Naive B cell (primary cell): ENCODE data around the gene IDH3B. TPM values are rescaled to one million over a fixed set of nuclear protein-coding genes. Genes with fewer than 3 reads are reported as not detected.

Experiments
- ATAC-seq, 2 donors: fragments of 150-1000 bp; cut with Tn5 transposase; 2 replicates each; pipeline ENCODE4 v1.10.0; 2021; ENCODE audit warnings: low read depth in 2 of 2, mild to moderate bottlenecking in 2 of 2, moderate library complexity in 2 of 2
- DNase-seq: peaks from one replicate; pipeline ENCODE4 v3.0.0; 2022
- H3K27ac Mint-ChIP-seq, 6 donors: one replicate each; pipeline ENCODE4 v1.8.0; 2020 to 2022; ENCODE audit warnings: mild to moderate bottlenecking in 6 of 6, mixed read lengths in 6 of 6, moderate library complexity in 5 of 6, inconsistent platforms in 2 of 6
- H3K27me3 Mint-ChIP-seq, 3 donors: one replicate each; pipeline ENCODE4 v1.8.0; 2021 to 2022; ENCODE audit warnings: mixed read lengths in 3 of 3, mild to moderate bottlenecking in 1 of 3
- H3K36me3 Mint-ChIP-seq, 2 donors: one replicate each; pipeline ENCODE4 v1.8.0; 2020 to 2022; ENCODE audit warnings: mixed read lengths in 2 of 2, inconsistent platforms in 1 of 2, mild to moderate bottlenecking in 1 of 2
- H3K4me1 Mint-ChIP-seq, 3 donors: one replicate each; pipeline ENCODE4 v1.8.0; 2020 to 2022; ENCODE audit warnings: mixed read lengths in 3 of 3, inconsistent platforms in 1 of 3, mild to moderate bottlenecking in 1 of 3, moderate library complexity in 1 of 3
- H3K4me3 Mint-ChIP-seq, 8 donors: one replicate each; pipeline ENCODE4 v1.8.0; 2020 to 2022; ENCODE audit warnings: mild to moderate bottlenecking in 8 of 8, mixed read lengths in 8 of 8, moderate library complexity in 8 of 8, inconsistent platforms in 2 of 8
- H3K9me3 Mint-ChIP-seq, 7 donors: one replicate each; pipeline ENCODE4 v1.8.0; 2020 to 2022; ENCODE audit warnings: mixed read lengths in 7 of 7, mild to moderate bottlenecking in 5 of 7, inconsistent platforms in 2 of 7, moderate library complexity in 1 of 7
- polyA plus RNA-seq, 6 donors: library from polyadenylated mRNA; unstranded; fragments of 300-500 nt; fragmentation: Illumina TruSeq; gene quantifications; one replicate each; pipeline ENCODE4 v1.2.3, GENCODE V29; 2021; ENCODE audit warnings: low read depth in 6 of 6

Gene IDH3B
- polyA plus RNA-seq, 6 donors from 2014 or later, result 110 to 149 (median 128) TPM

DNA sequence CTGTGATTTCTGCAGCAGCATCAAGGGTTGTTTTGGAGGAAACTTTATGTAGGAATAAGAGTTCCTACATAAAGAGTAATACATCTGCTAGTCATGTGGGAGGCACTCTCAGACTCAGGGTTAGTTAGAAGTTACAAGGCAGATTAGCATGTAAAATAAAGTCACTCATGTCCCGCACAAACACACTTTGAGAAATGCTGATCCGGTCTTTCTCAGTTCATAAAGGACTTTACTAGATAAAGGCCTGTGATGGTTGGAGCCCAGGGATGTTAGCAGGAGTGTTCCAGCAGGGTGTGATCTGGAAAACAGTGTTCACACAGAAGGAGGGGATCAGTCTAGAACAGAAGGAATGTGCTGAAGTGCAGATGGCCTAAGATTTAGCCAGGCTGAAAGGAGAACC is 44.7 kb downstream of the IDH3B start:
- peaks cover 3 to 19% (median 7%) of the 10 kb centered on the region in 7 donors for H3K9me3 Mint-ChIP-seq
- peaks cover 4 to 11% (median 9%) of the 10 kb centered on the region in 3 donors for H3K4me1 Mint-ChIP-seq
- peaks cover 19 to 51% (median 44%) of the 10 kb centered on the region in 3 donors for H3K27me3 Mint-ChIP-seq
- H3K36me3 Mint-ChIP-seq, result peaks cover 12 to 14% of the 10 kb centered on the region in 2 donors
- no peak for DNase-seq
- H3K27ac Mint-ChIP-seq, result no peak overlapping the region
- H3K4me3 Mint-ChIP-seq, result peak overlapping the region in 1 of 8 donors; percentile 2
- no peak for ATAC-seq

DNA sequence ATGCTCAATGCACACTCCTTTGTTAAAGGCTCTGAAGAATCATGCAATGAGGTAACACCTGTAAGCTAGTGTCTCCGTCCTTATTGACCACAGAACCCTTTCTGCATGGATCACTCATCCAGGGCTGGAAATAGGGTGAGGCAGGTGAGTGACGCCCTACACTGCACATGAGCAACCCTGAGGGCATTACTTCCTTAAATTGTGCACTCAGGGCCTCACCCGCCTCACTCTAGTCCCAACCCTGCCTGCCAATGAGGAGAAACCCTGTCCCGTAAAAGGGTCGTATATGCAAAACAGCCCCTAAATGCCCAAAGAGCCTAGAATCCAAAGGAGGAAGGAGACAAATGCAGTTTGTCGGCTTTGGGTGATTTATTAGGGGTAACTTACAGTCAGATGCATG is 45.2 kb downstream of the IDH3B start:
- DNase-seq, result no peak
- no peak overlapping the region for H3K4me3 Mint-ChIP-seq
- no peak for ATAC-seq
- peaks cover 4 to 11% (median 9%) of the 10 kb centered on the region in 3 donors for H3K4me1 Mint-ChIP-seq
- peaks cover 3 to 19% (median 7%) of the 10 kb centered on the region in 7 donors for H3K9me3 Mint-ChIP-seq
- H3K27me3 Mint-ChIP-seq, result peaks cover 20 to 49% (median 40%) of the 10 kb centered on the region in 3 donors
- H3K36me3 Mint-ChIP-seq, result peaks cover 12 to 14% of the 10 kb centered on the region in 2 donors
- H3K27ac Mint-ChIP-seq, result no peak overlapping the region

DNA sequence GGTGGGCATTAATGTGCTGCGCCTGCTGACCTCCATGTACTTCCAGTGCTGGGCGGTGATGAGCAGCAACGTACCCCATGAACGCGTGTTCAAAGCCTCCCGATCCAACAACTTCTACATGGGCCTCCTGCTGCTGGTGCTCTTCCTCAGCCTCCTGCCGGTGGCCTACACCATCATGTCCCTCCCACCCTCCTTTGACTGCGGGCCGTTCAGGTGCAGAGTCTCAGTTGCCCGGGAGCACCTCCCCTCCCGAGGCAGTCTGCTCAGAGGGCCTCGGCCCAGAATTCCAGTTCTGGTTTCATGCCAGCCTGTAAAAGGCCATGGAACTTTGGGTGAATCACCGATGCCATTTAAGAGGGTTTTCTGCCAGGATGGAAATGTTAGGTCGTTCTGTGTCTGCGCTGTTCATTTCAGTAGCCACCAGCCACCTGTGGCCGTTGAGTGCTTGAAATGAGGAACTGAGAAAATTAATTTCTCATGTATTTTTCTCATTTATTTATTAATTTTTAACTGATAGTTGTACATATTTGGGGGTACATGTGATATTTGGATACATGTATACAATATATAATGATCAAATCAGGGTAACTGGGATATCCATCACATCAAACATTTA is 46.8 kb downstream of the IDH3B start:
- H3K27ac Mint-ChIP-seq, result no peak overlapping the region
- peak; percentile 41 to 47 for ATAC-seq
- H3K4me3 Mint-ChIP-seq, result no peak overlapping the region
- peaks cover 3 to 19% (median 7%) of the 10 kb centered on the region in 7 donors for H3K9me3 Mint-ChIP-seq
- peaks cover 4 to 11% (median 9%) of the 10 kb centered on the region in 3 donors for H3K4me1 Mint-ChIP-seq
- peaks cover 29 to 50% (median 31%) of the 10 kb centered on the region in 3 donors for H3K27me3 Mint-ChIP-seq
- H3K36me3 Mint-ChIP-seq, result peaks cover 12 to 14% of the 10 kb centered on the region in 2 donors
- DNase-seq, result no peak

DNA sequence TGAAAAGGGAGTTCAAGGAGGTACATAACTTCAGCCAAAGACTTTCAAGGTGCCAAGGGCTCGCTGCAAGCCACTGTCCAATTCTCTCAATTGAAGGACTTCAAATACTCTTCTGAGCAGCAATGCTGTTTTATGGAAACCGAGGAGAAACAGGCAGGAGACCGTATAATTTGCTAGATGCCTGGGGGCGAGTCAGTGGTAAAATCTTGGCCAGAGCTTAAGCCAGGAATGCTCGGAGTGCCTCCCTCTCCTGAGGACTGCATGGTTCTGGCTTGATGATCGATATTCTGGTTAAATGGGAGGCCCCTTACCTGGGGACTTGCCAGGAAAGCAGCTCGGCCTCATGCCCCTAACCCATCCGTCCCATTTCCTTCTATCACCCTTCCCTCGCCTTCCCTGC is 47.4 kb downstream of the IDH3B start:
- DNase-seq (no peak), ATAC-seq (no peak)
- peaks cover 3 to 19% (median 9%) of the 10 kb centered on the region in 7 donors for H3K9me3 Mint-ChIP-seq
- no peak overlapping the region for H3K27ac Mint-ChIP-seq
- H3K4me3 Mint-ChIP-seq, result no peak overlapping the region
- peaks cover 12 to 14% of the 10 kb centered on the region in 2 donors for H3K36me3 Mint-ChIP-seq
- peaks cover 34 to 55% (median 35%) of the 10 kb centered on the region in 3 donors for H3K27me3 Mint-ChIP-seq
- peaks cover 4 to 11% (median 9%) of the 10 kb centered on the region in 3 donors for H3K4me1 Mint-ChIP-seq

DNA sequence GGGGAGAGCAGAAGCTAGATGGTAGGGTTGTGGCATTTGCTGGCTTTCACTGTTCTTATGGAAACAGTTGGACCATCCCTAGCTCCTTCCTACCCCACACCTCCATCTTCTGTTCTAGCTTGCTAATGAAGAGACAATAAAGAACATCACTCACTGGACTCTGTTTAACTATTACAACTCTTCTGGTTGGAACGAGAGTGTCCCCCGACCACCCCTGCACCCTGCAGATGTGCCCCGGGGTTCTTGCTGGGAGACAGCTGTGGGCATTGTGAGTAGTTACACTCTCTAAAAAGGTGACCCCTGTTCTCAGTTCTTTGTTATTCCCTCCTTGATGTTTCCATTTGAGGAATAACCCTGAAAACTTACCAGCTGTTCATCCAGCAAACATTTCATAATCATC is 51.9 kb downstream of the IDH3B start:
- peaks cover 2 to 6% (median 3%) of the 10 kb centered on the region in 3 donors for H3K4me1 Mint-ChIP-seq
- DNase-seq, result no peak
- peaks cover 42 to 64% (median 45%) of the 10 kb centered on the region in 3 donors for H3K27me3 Mint-ChIP-seq
- H3K36me3 Mint-ChIP-seq, result peaks cover 8 to 20% of the 10 kb centered on the region in 2 donors
- peaks cover 6 to 15% (median 10%) of the 10 kb centered on the region in 7 donors for H3K9me3 Mint-ChIP-seq
- ATAC-seq, result no peak
- H3K27ac Mint-ChIP-seq, result no peak overlapping the region
- no peak overlapping the region for H3K4me3 Mint-ChIP-seq

- Mint-ChIP-seq H3K27ac (no peak overlapping the region), H3K36me3 (peaks cover 9 to 29% of the 10 kb centered on the region in 2 donors), H3K9me3 (peaks cover 8 to 24% (median 17%) of the 10 kb centered on the region in 7 donors), H3K4me1 (no peaks in the 10 kb centered on the region), H3K27me3 (peaks cover 42 to 60% (median 42%) of the 10 kb centered on the region in 3 donors), H3K4me3 (peak overlapping the region in 1 of 8 donors; percentile 71)
- ATAC-seq, result no peak
- DNase-seq, result no peak
Measured at GRCh38 chr20:2610941-2611720, 52.9 kb downstream of the IDH3B start.

- DNase-seq (no peak), ATAC-seq (no peak)
- H3K4me3 Mint-ChIP-seq, result no peak overlapping the region
- peaks cover 39 to 57% (median 41%) of the 10 kb centered on the region in 3 donors for H3K27me3 Mint-ChIP-seq
- peaks cover 9 to 31% (median 24%) of the 10 kb centered on the region in 7 donors for H3K9me3 Mint-ChIP-seq
- H3K27ac Mint-ChIP-seq, result no peak overlapping the region
- no peaks in the 10 kb centered on the region for H3K4me1 Mint-ChIP-seq
- peaks cover 9 to 31% of the 10 kb centered on the region in 2 donors for H3K36me3 Mint-ChIP-seq
Measured at GRCh38 chr20:2610326-2610725, 53.7 kb downstream of the IDH3B start.

Other genes with a start within 250 kb of the IDH3B start
- 100 to 1,000 TPM; 310 to 412 (median 346) TPM for gene SNRPB, start 193.4 kb downstream of the IDH3B start, polyA plus RNA-seq
- gene ZNF343, start 155.3 kb downstream of the IDH3B start, polyA plus RNA-seq, result 10 to 100 TPM in 2 of 6 donors, 1 to 10 TPM in 3, not detected in 1; 4.6 to 13.8 (median 7.3) TPM
- not detected for gene TMC2, start 127.6 kb downstream of the IDH3B start, polyA plus RNA-seq
- gene NOP56, start 11.6 kb downstream of the IDH3B start, polyA plus RNA-seq, result 100 to 1,000 TPM in 3 of 6 donors, 10 to 100 TPM in 3; 67.7 to 115 (median 95.8) TPM
- under 1 TPM in 1 of 6 donors, not detected in 5; 0.28 TPM for gene EBF4, start 28.6 kb upstream of the IDH3B start, polyA plus RNA-seq
- not detected for gene CPXM1, start 136.4 kb upstream of the IDH3B start, polyA plus RNA-seq
- not detected for gene C20orf141, start 150.8 kb upstream of the IDH3B start, polyA plus RNA-seq
- gene TMEM239, start 152.1 kb upstream of the IDH3B start, polyA plus RNA-seq, result not detected
- 10 to 100 TPM; 16.6 to 38.4 (median 22.5) TPM for gene PCED1A, start 176.4 kb upstream of the IDH3B start, polyA plus RNA-seq
- gene VPS16, start 176.5 kb upstream of the IDH3B start, polyA plus RNA-seq, result 10 to 100 TPM; 23.2 to 36.6 (median 29.1) TPM
- gene PTPRA, start 209.3 kb upstream of the IDH3B start, polyA plus RNA-seq, result 10 to 100 TPM; 22.9 to 50.9 (median 31.6) TPM